IMR-90 (cell line): Measurements from ENCODE around the gene WBP1. TPM values are rescaled to one million over a fixed set of nuclear protein-coding genes. Genes with fewer than 3 reads are reported as not detected.

Experiments
- ATAC-seq: fragments of 200-7000 bp; cut with Tn5 transposase; 2 replicates; pipeline ENCODE4 v1.9.1; 2020; ENCODE audit warnings: low read depth, mild to moderate bottlenecking, moderate library complexity
- BruUV-seq: library from RNA; stranded (reverse); fragments of 400-500 nt; replicated peaks from 2 replicates; lab custom pipeline; 2021; lab: Mats Ljungman, UMichigan
- CTCF ChIA-PET: fragments of 300-600 bp; formaldehyde crosslinking; extraction: SDS; loops from one replicate; lab custom pipeline; 2021; ENCODE audit warnings: antibody characterized with exemption; lab: Yijun Ruan, JAX
- POLR2A ChIA-PET: fragments of 300-600 bp; sonication (Branson Sonifier 250); formaldehyde crosslinking; loops from one replicate; lab custom pipeline; 2022; ENCODE audit warnings: antibody characterized with exemption; ENCODE audit not compliant: unreplicated experiment; lab: Charles Lee
- DNase-seq: peaks from one replicate; pipeline ENCODE4 v3.0.0; 2013
- H2AFZ ChIP-seq: replicated peaks from 2 replicates; pipeline ENCODE3; 2013; ENCODE audit warnings: low read length, mild to moderate bottlenecking; ENCODE audit not compliant: poor library complexity
- H2AK5ac ChIP-seq: 2 replicates; pipeline ENCODE4 v1.6.1; 2013; ENCODE audit warnings: low read depth, low read length, inconsistent platforms
- H2AK9ac ChIP-seq: replicated peaks from 2 replicates; pipeline ENCODE3; 2013; ENCODE audit warnings: mild to moderate bottlenecking, low read depth, low read length, moderate library complexity; ENCODE audit not compliant: poor library complexity
- H2BK120ac ChIP-seq: 2 replicates; pipeline ENCODE4 v1.6.1; 2013; ENCODE audit warnings: low read depth, low read length, inconsistent platforms
- H2BK15ac ChIP-seq: 3 replicates; pipeline ENCODE4 v1.6.1; 2013; ENCODE audit warnings: low read depth, low read length, inconsistent platforms
- H2BK20ac ChIP-seq: 2 replicates; pipeline ENCODE4 v1.6.1; 2013; ENCODE audit warnings: low read depth, mild to moderate bottlenecking, inconsistent platforms, low read length, moderate library complexity
- H2BK5ac ChIP-seq: 2 replicates; pipeline ENCODE4 v1.6.1; 2013; ENCODE audit warnings: mild to moderate bottlenecking, low read depth, low read length, inconsistent platforms; ENCODE audit not compliant: poor library complexity, severe bottlenecking
- H3K14ac ChIP-seq: replicated peaks from 2 replicates; pipeline ENCODE4 v1.6.1; 2013; ENCODE audit warnings: low read depth, low read length, inconsistent platforms
- H3K18ac ChIP-seq: 2 replicates; pipeline ENCODE4 v1.6.1; 2013; ENCODE audit warnings: low read depth, low read length, control low read depth
- H3K23ac ChIP-seq: 2 replicates; pipeline ENCODE4 v1.6.1; 2013; ENCODE audit warnings: low read depth, low read length, inconsistent platforms
- H3K27ac ChIP-seq: 2 replicates; pipeline ENCODE4 v1.5.1; 2013; ENCODE audit warnings: mild to moderate bottlenecking, control low read depth, low read length; ENCODE audit not compliant: insufficient read depth
- H3K27me3 ChIP-seq: 2 replicates; pipeline ENCODE4 v1.6.1; 2013; ENCODE audit warnings: low read length; ENCODE audit not compliant: control insufficient read depth, insufficient read depth
- H3K36me3 ChIP-seq: 2 replicates; pipeline ENCODE4 v1.6.1; 2013; ENCODE audit warnings: low read length, mixed read lengths; ENCODE audit not compliant: control insufficient read depth, insufficient read depth
- H3K4ac ChIP-seq: 2 replicates; pipeline ENCODE4 v1.6.1; 2013; ENCODE audit warnings: low read depth, low read length, inconsistent platforms
- H3K4me1 ChIP-seq: 2 replicates; pipeline ENCODE4 v1.6.1; 2013; ENCODE audit warnings: low read length, mixed read lengths; ENCODE audit not compliant: control insufficient read depth, insufficient read depth
- H3K4me2 ChIP-seq: 2 replicates; pipeline ENCODE4 v1.6.1; 2013; ENCODE audit warnings: low read depth, mild to moderate bottlenecking, control low read depth, low read length, moderate library complexity
- H3K4me3 ChIP-seq: 2 replicates; pipeline ENCODE4 v1.5.1; 2013; ENCODE audit warnings: low read depth, mild to moderate bottlenecking, control low read depth, low read length, moderate library complexity; ENCODE audit not compliant: insufficient read depth
- H3K56ac ChIP-seq: 2 replicates; pipeline ENCODE4 v1.6.1; 2013; ENCODE audit warnings: low read length, inconsistent platforms; ENCODE audit not compliant: insufficient read depth; ENCODE audit errors: extremely low read depth
- H3K79me1 ChIP-seq, 2 experiments: 2 replicates each; pipeline ENCODE4 v1.6.1; 2013; ENCODE audit warnings: low read length in 2 of 2, inconsistent platforms in 1 of 2, low read depth in 1 of 2
- H3K9ac ChIP-seq: 2 replicates; pipeline ENCODE4 v1.6.1; 2013; ENCODE audit warnings: low read depth, low read length, control low read depth
- H3K9me1 ChIP-seq: 2 replicates; pipeline ENCODE4 v1.6.1; 2013; ENCODE audit warnings: low read length, inconsistent platforms; ENCODE audit not compliant: insufficient read depth
- H3K9me3 ChIP-seq: 2 replicates; pipeline ENCODE4 v1.6.1; 2013; ENCODE audit warnings: low read length; ENCODE audit not compliant: control insufficient read depth, insufficient read depth
- H4K20me1 ChIP-seq: 2 replicates; pipeline ENCODE4 v1.6.1; 2013; ENCODE audit warnings: low read length, inconsistent platforms; ENCODE audit not compliant: insufficient read depth
- H4K5ac ChIP-seq: 2 replicates; pipeline ENCODE4 v1.6.1; 2013; ENCODE audit warnings: mild to moderate bottlenecking, low read depth, low read length, control low read depth
- H4K8ac ChIP-seq, 2 experiments: 2 replicates each; pipeline ENCODE4 v1.6.1; 2013; ENCODE audit warnings: low read depth in 2 of 2, low read length in 2 of 2, control low read depth in 1 of 2, inconsistent platforms in 1 of 2
- H4K91ac ChIP-seq: 2 replicates; pipeline ENCODE4 v1.6.1; 2013; ENCODE audit warnings: low read depth, low read length, inconsistent platforms; ENCODE audit not compliant: insufficient read depth
- CEBPB ChIP-seq: IDR thresholded peaks from 2 replicates; pipeline ENCODE4 v1.6.1; 2012; ENCODE audit warnings: low read depth, low read length, improper control_type of control experiment
- CHD1 ChIP-seq: IDR thresholded peaks from 2 replicates; pipeline ENCODE4 v1.6.1; 2012; ENCODE audit warnings: low read depth, low read length, improper control_type of control experiment
- CTCF ChIP-seq: conservative IDR thresholded peaks from 2 replicates; pipeline ENCODE4 v1.5.1; 2012; ENCODE audit warnings: mild to moderate bottlenecking, low read depth, low read length, improper control_type of control experiment
- ELK1 ChIP-seq: fragments of 150-350 bp; IDR thresholded peaks from 2 replicates; pipeline ENCODE4 v1.6.1; 2016; ENCODE audit warnings: low read depth, mild to moderate bottlenecking, low read length, moderate library complexity, borderline replicate concordance
- FOS ChIP-seq: fragments of 150-350 bp; IDR thresholded peaks from 2 replicates; pipeline ENCODE4 v1.6.1; 2016; ENCODE audit warnings: low read depth, low read length
- MAFK ChIP-seq: IDR thresholded peaks from 2 replicates; pipeline ENCODE4 v1.6.1; 2012; ENCODE audit warnings: low read depth, low read length, improper control_type of control experiment
- MAZ ChIP-seq: IDR thresholded peaks from 2 replicates; pipeline ENCODE4 v1.6.1; 2012; ENCODE audit warnings: low read depth, mild to moderate bottlenecking, low read length, improper control_type of control experiment, moderate library complexity, borderline replicate concordance
- MXI1 ChIP-seq: IDR thresholded peaks from 2 replicates; pipeline ENCODE4 v1.6.1; 2012; ENCODE audit warnings: low read depth, mild to moderate bottlenecking, low read length, moderate library complexity, borderline replicate concordance
- NFE2L2 ChIP-seq: fragments of 150-350 bp; IDR thresholded peaks from 2 replicates; pipeline ENCODE4 v1.6.1; 2016; ENCODE audit warnings: low read depth, mild to moderate bottlenecking, low read length
- POLR2A ChIP-seq: IDR thresholded peaks from 2 replicates; pipeline ENCODE4 v1.6.1; 2012; ENCODE audit warnings: mild to moderate bottlenecking, low read depth, low read length
- RAD21 ChIP-seq: IDR thresholded peaks from 2 replicates; pipeline ENCODE4 v1.6.1; 2012; ENCODE audit warnings: low read length, improper control_type of control experiment
- RCOR1 ChIP-seq: IDR thresholded peaks from 2 replicates; pipeline ENCODE4 v1.6.1; 2012; ENCODE audit warnings: mild to moderate bottlenecking, low read length, improper control_type of control experiment; ENCODE audit not compliant: insufficient replicate concordance
- RFX5 ChIP-seq: IDR thresholded peaks from 2 replicates; pipeline ENCODE4 v1.8.0; 2012; ENCODE audit warnings: low read depth, mild to moderate bottlenecking, low read length, moderate library complexity
- SMC3 ChIP-seq: fragments of 150-350 bp; IDR thresholded peaks from 2 replicates; pipeline ENCODE4 v1.6.1; 2016; ENCODE audit warnings: low read depth, mild to moderate bottlenecking, antibody characterized with exemption, low read length, moderate library complexity
- USF2 ChIP-seq: fragments of 150-350 bp; IDR thresholded peaks from 2 replicates; pipeline ENCODE4 v1.6.1; 2017; ENCODE audit warnings: mild to moderate bottlenecking, antibody characterized with exemption, low read length, low read depth
- WGBS, 2 experiments: methylation state at CpG; one replicate each; pipeline versions ENCODE4 v1.1.5 to v1.1.7; 2013; ENCODE audit warnings: missing lambda C conversion rate in 2 of 2; ENCODE audit not compliant: insufficient read length in 1 of 2; ENCODE audit errors: extremely low coverage in 2 of 2; 5-methylcytosine and 5-hydroxymethylcytosine counted together
- dilution Hi-C: fragments of 300-500 bp; cut with HindIII; formaldehyde crosslinking; loops from one replicate; pipeline ENCODE4 v1.14.3; 2018; ENCODE audit warnings: low sequenced_read_pairs; ENCODE audit not compliant: unreplicated experiment
- in situ Hi-C: fragments of 300-500 bp; cut with MboI; formaldehyde crosslinking; loops from 3 replicates; pipeline ENCODE4 v1.14.3; 2019; ENCODE audit warnings: low sequenced_read_pairs, inconsistent platforms, mixed read lengths
- intact Hi-C: fragments of 100-400 bp; cut with micrococcal nuclease; formaldehyde crosslinking; loops from 2 replicates; pipeline ENCODE4 v1.10.0; 2022
- polyA plus RNA-seq, 3 experiments: library from polyadenylated mRNA; depleted of rRNA; stranded (reverse); fragments of >200 nt; gene quantifications; 2 replicates each; pipeline ENCODE4 v1.2.3, GENCODE V29; 2012; ENCODE audit warnings: low replicate concordance in 1 of 3
- total RNA-seq: library from RNA; depleted of rRNA; stranded (reverse); fragments of >200 nt; gene quantifications from 2 replicates; pipeline ENCODE4 v1.2.3, GENCODE V29; 2012

Gene WBP1
- total and polyA plus RNA-seq, 2 of the 4 experiments (the other 2 are of a cell fraction) = 22.9 to 78.5 TPM

- no peak overlapping the region for H3K27ac ChIP-seq
Observed at GRCh38 chr2:74426181-74426758, 32.0 kb upstream of the WBP1 start.

More at GRCh38 chr2:74426181-74426758, 32.0 kb upstream of the WBP1 start:
- no peak overlapping the region for H3K4me3 ChIP-seq
- H2BK20ac ChIP-seq = no peak overlapping the region
- H3K9me1 ChIP-seq = peaks cover 5% of the 10 kb centered on the region
- no peak overlapping the region for H4K91ac ChIP-seq
- no peak overlapping the region for H3K9ac ChIP-seq
- H3K27me3 ChIP-seq = no peaks in the 10 kb centered on the region
- in situ Hi-C loops (no loop called here), dilution Hi-C loops (no loop called here), intact Hi-C loops (no loop called here)
- no peak overlapping the region for H2BK120ac ChIP-seq
- 0 out of 2 replicates have a peak, but pooled peaks cover 3% of the 10 kb centered on the region for H4K20me1 ChIP-seq
- H3K79me1 ChIP-seq = peaks cover 2 to 8% of the 10 kb centered on the region in 2 experiments; a peak in 2 of 4 replicates
- DNase-seq (no peak), ATAC-seq (no peak)
- no peak overlapping the region for H3K23ac ChIP-seq
- no peak overlapping the region for H3K14ac ChIP-seq
- peaks cover 3% of the 10 kb centered on the region for H3K4me1 ChIP-seq
- no peak overlapping the region for H2BK15ac ChIP-seq
- ChIA-PET POLR2A (no interaction called here), CTCF (no interaction called here)
- no peak overlapping the region for H4K8ac ChIP-seq
- H2AK9ac ChIP-seq = no peak overlapping the region
- H3K18ac ChIP-seq = no peak overlapping the region
- no TSS peak for BruUV-seq
- no CpG with 5 or more reads among the region's 14 CpGs for WGBS, 2 experiments
- no peak overlapping the region for H3K56ac ChIP-seq
- no peak overlapping the region for H4K5ac ChIP-seq
- no peaks in the 10 kb centered on the region for H3K9me3 ChIP-seq
- TF ChIP-seq MAZ (no peak), USF2 (no peak), RCOR1 (no peak), POLR2A (no peak), MXI1 (no peak), CTCF (no peak), RFX5 (no peak), CEBPB (no peak), ELK1 (no peak), RAD21 (no peak), SMC3 (no peak), MAFK (no peak), FOS (no peak), NFE2L2 (no peak), CHD1 (no peak)
- no peak overlapping the region for H2BK5ac ChIP-seq
- no peak overlapping the region for H3K4ac ChIP-seq
- no peak overlapping the region for H2AK5ac ChIP-seq
- no peak overlapping the region for H2AFZ ChIP-seq
- H3K4me2 ChIP-seq = no peak overlapping the region
- peaks cover 60% of the 10 kb centered on the region for H3K36me3 ChIP-seq
